HUDEP-2 (cell line): ENCODE results near the gene CCM2.

Experiments
- DNase-seq, 76 experiments: peaks; one replicate each; lab custom pipeline; 2025; ENCODE audit not compliant: unreplicated experiment in 76 of 76; lab: John Stamatoyannopoulos, UW

Gene CCM2

GRCh38 chr7:45075871-45076796 lies 76.1 kb downstream of the CCM2 start:
- no peak for DNase-seq

- DNase-seq = no peak
These were observed 76.9 kb downstream of the CCM2 start for GRCh38 chr7:45076946-45077345.

- DNase-seq = no peak
These were observed 77.6 kb downstream of the CCM2 start for GRCh38 chr7:45077579-45077978.

- peak in 3 of 76 experiments; percentile 7 to 13 (median 9) for DNase-seq
These were observed 78.2 kb downstream of the CCM2 start for GRCh38 chr7:45078125-45078681.

GRCh38 chr7:45080265-45080957 lies 80.4 kb downstream of the CCM2 start:
- DNase-seq = peak in 3 of 76 experiments; percentile 9 to 38 (median 21)

GRCh38 chr7:45080958-45081669 lies 81.1 kb downstream of the CCM2 start:
- DNase-seq = no peak

- DNase-seq = no peak
These were observed 81.6 kb downstream of the CCM2 start for GRCh38 chr7:45081670-45081974.

- DNase-seq = no peak
These were observed 82.2 kb downstream of the CCM2 start for GRCh38 chr7:45082031-45082830.

- DNase-seq = no peak
These were observed 82.9 kb downstream of the CCM2 start for GRCh38 chr7:45082831-45083331.

GRCh38 chr7:45084336-45084735 lies 84.3 kb downstream of the CCM2 start:
- no peak for DNase-seq

GRCh38 chr7:45084901-45085618 lies 85.1 kb downstream of the CCM2 start:
- DNase-seq = no peak

GRCh38 chr7:45085619-45086200 lies 85.7 kb downstream of the CCM2 start:
- DNase-seq = no peak

GRCh38 chr7:45086331-45087065 lies 86.5 kb downstream of the CCM2 start:
- no peak for DNase-seq

- no peak for DNase-seq
These were observed 87.5 kb downstream of the CCM2 start for GRCh38 chr7:45087301-45088145.

GRCh38 chr7:45088146-45088701 lies 88.2 kb downstream of the CCM2 start:
- no peak for DNase-seq

- DNase-seq = no peak
These were observed 88.9 kb downstream of the CCM2 start, which contains the start of gene NACAD for GRCh38 chr7:45088821-45089340. Gene NACAD (minus strand): TSS chr7:45088969. CDS start chr7:45088894, 75 bp downstream.
